GM18498 (cell line): Measurements from ENCODE around the gene DCAF16.
"Not testable (repeated sequence)": the region's sequence is repeated elsewhere in the genome, so short reads cannot be mapped to it uniquely, and the experiment has no call there.

ENCODE experiments used
- ATAC-seq: cut with Tn5 transposase; IDR thresholded peaks from one replicate; pipeline ENCODE4 v1.9.1; 2021; ENCODE audit warnings: mild to moderate bottlenecking, moderate library complexity; ENCODE audit not compliant: unreplicated experiment

The DCAF16 gene

GRCh38 chr4:17810260-17811077, at the start of gene DCAF16, which contains the start of gene NCAPG:
TSS of gene DCAF16 (minus strand) at chr4:17810757. CDS start at chr4:17804141, 6,616 bp downstream.
TSS of gene NCAPG (plus strand) at chr4:17810979. CDS start at chr4:17811078, 99 bp downstream.
- peak; percentile 87 for ATAC-seq

GRCh38 chr4:17859793-17860406, 49.3 kb upstream of the DCAF16 start:
- no peak for ATAC-seq

DNA sequence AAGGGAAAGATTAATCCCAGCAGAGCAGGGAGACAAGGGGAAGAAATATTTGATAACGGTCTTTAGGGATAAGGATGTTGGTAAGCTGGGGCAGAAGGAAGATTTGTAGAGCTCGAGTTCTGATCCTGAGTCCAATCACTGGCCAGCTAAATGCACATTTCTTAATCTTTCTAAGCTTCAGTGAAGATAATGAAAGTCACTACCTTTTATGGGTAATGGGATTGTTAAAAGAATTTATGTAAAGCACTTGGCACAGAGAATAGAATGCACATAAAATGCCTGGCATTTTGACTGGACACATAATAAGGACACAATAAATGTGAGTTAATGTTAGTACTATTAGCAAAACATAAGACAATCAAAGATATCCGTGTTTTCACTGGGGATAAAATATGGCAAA, 43.5 kb upstream of the DCAF16 start:
- ATAC-seq = no peak

DNA sequence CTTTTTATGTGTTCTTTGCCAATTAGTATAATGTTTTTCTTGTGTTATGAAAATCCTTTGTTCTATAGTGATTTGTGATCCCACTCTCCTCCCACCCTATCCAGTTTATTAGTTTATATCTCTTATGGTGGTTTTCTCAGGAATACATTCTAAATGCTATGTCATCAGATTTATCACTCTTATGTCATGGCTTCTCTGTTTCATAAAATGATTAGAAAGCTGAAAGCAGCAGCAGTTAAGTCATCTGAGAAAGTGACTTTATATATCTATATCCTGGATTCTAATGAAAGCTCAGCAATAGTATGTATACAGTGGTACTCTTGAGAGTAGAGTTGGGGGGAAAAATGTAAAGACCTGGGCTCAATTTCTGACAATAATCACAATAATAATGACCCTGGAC, 41.4 kb upstream of the DCAF16 start:
- no peak for ATAC-seq

GRCh38 chr4:17850295-17850694, 39.7 kb upstream of the DCAF16 start:
- not testable (repeated sequence) for ATAC-seq

- no peak for ATAC-seq
These were observed 35.7 kb upstream of the DCAF16 start for GRCh38 chr4:17846266-17846665.

GRCh38 chr4:17823871-17824669, 13.5 kb upstream of the DCAF16 start:
- ATAC-seq = no peak

DNA sequence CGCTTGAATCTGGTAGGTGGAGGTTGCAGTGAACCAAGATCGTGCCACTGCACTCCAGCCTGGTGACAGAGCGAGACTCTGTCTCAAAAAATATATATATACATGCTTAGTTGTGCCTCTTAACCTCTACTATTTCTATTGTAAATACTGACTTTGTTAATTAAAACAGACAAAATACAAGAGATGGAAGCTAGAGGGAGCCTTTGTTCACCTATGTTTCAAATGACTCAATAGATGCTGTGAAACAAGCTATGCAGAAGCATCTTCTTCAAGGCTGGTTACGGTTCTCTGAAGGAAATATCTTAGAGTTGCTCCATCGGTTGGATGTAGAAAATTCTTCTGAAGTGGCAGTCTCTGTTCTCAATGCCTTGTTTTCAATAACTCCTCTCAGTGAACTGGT, 6.5 kb upstream of the DCAF16 start:
- peak; percentile 79 for ATAC-seq

DNA sequence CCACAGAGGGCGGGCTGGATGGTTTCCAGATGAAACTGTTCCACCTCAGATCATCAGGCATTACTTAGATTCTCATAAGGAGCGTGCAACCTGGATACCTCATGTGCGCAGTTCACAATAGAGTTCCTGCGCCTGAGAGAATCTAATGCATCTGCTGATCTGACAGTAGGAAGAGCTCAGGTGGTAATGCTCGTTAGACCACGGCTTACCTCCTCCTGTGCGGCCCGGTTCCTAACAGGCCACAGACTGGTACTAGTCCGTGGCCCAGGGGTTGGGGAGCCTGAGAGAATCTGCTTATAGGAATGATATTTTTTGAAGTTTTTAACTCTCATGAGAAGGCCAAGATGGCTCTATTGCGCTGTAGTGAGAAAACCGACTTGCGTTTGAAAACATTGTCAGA, 5.6 kb upstream of the DCAF16 start:
- ATAC-seq = no peak

- no peak for ATAC-seq
These were observed 3.6 kb upstream of the DCAF16 start for GRCh38 chr4:17814140-17814539.

- ATAC-seq = no peak
These were observed 2.2 kb upstream of the DCAF16 start for GRCh38 chr4:17812801-17813200.

- no peak for ATAC-seq
These were observed 1.6 kb upstream of the DCAF16 start for GRCh38 chr4:17812125-17812524.

GRCh38 chr4:17811078-17811603, 584 bp upstream of the DCAF16 start:
- peak; percentile 34 for ATAC-seq

GRCh38 chr4:17809667-17810066, 890 bp downstream of the DCAF16 start:
- ATAC-seq = no peak

GRCh38 chr4:17807446-17807845, 3.1 kb downstream of the DCAF16 start:
- no peak for ATAC-seq

DNA sequence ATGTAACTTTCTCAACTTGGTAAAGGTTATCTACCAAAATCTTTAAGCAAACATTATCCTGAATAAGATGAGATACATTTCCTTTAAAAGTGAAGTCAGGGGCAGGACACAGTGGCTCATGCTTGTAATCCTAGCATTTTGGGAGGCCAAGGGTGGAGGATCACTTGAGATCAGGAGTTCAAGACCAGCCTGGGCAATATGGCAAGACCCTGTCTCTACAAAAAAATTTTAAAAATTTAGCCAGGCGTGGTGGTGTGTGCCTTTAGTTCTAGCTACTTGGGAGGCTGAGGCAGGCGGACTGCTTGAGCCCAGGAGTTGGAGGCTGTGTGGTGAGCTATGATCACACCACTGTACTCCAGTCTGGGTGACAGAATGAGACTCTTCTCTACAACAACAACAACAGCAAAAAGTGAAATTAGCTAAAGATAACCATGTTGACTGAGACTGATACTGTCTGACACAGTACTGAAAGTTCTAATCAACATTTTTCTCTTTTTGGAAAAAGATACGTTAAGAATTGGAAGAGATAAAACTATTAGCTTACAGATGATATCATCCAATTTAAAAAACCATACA, 4.9 kb downstream of the DCAF16 start:
- no peak for ATAC-seq

GRCh38 chr4:17797808-17798207, 12.7 kb downstream of the DCAF16 start:
- no peak for ATAC-seq

GRCh38 chr4:17794730-17795129, 15.8 kb downstream of the DCAF16 start:
- ATAC-seq = no peak

DNA sequence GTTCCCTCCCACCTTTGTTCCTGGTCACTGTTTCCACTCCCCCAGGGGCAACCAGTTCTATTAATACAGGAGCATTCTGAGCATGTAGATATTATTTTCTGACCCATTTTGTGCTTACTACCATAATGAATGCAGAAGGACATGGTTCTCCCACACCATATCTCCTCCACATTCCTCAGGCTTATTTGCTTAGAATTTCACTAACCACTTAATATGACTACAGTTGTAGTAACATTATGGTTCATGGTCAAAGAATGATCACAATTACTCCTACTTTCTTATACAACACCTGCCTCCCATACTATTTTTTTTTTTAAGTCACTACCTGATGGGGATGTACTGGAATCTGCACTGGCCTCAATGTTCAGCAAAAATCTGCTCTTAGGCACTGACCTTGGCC, 21.6 kb downstream of the DCAF16 start:
- ATAC-seq = no peak

DNA sequence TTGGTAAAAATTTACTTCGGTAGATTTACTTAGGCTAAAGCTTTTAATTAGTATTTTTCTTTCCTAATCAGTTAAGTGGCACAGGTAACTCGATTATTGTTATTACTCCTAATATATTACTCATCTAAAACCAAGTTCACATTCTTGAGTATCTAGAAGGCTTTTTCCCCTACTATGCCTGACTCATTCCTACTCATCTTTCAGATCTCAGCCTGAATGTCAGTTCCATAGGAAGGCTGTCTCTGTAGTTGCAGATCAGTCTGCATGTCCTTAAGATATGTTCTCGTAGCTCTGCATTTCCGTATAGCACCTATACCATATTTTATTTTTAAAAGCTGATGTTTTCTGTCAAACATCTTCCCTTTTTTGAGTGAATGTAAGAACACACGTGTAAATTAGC, 23.2 kb downstream of the DCAF16 start:
- no peak for ATAC-seq

GRCh38 chr4:17786567-17786966, 24.0 kb downstream of the DCAF16 start:
- ATAC-seq = no peak
